ENCODE results near the gene KIF16B. TPM values are rescaled to one million over a fixed set of nuclear protein-coding genes. Genes with fewer than 3 reads are reported as not detected.

The KIF16B gene
- polyA plus RNA-seq, 6 donors from 2014 or later = 3.2 to 7.1 (median 5.1) TPM

GRCh38 chr20:16399801-16400200 is 173.4 kb downstream of the KIF16B start:
- H3K4me3 Mint-ChIP-seq = no peak overlapping the region
- no peaks in the 10 kb centered on the region for H3K27me3 Mint-ChIP-seq
- peaks cover 22 to 37% of the 10 kb centered on the region in 2 donors for H3K36me3 Mint-ChIP-seq
- peaks cover 11 to 15% (median 12%) of the 10 kb centered on the region in 3 donors for H3K4me1 Mint-ChIP-seq
- peaks cover 0 to 3% (median 0%) of the 10 kb centered on the region in 7 donors for H3K9me3 Mint-ChIP-seq
- H3K27ac Mint-ChIP-seq = no peak overlapping the region
- ATAC-seq (ENCODE audit: low read depth in 2 of 2) (no peak), DNase-seq (no peak)

- Mint-ChIP-seq H3K4me3 (no peak overlapping the region), H3K9me3 (peaks cover 0 to 3% (median 0%) of the 10 kb centered on the region in 7 donors), H3K27ac (no peak overlapping the region), H3K36me3 (peaks cover 8 to 32% of the 10 kb centered on the region in 2 donors), H3K27me3 (no peaks in the 10 kb centered on the region), H3K4me1 (peaks cover 18 to 21% (median 21%) of the 10 kb centered on the region in 3 donors)
- ATAC-seq (ENCODE audit: low read depth in 2 of 2) (no peak), DNase-seq (no peak)
These were observed 176.2 kb downstream of the KIF16B start for GRCh38 chr20:16397086-16397485.

- ATAC-seq (ENCODE audit: low read depth in 2 of 2) = no peak
- no peak overlapping the region for H3K4me3 Mint-ChIP-seq
- peak overlapping the region in 1 of 6 donors; percentile 62 for H3K27ac Mint-ChIP-seq
- no peak for DNase-seq
- H3K4me1 Mint-ChIP-seq = peaks cover 32 to 33% (median 32%) of the 10 kb centered on the region in 3 donors
- peaks cover 8 to 26% of the 10 kb centered on the region in 2 donors for H3K36me3 Mint-ChIP-seq
- H3K9me3 Mint-ChIP-seq = peaks cover 0 to 3% (median 0%) of the 10 kb centered on the region in 7 donors
- no peaks in the 10 kb centered on the region for H3K27me3 Mint-ChIP-seq
These were observed 177.9 kb downstream of the KIF16B start for GRCh38 chr20:16395366-16395765.

- H3K27ac Mint-ChIP-seq = peak overlapping the region in 4 of 6 donors; percentile 41 to 80 (median 69)
- H3K9me3 Mint-ChIP-seq = peaks cover 0 to 3% (median 0%) of the 10 kb centered on the region in 7 donors
- no peak for ATAC-seq (ENCODE audit: low read depth in 2 of 2)
- peak overlapping the region in 1 of 8 donors; percentile 1 for H3K4me3 Mint-ChIP-seq
- H3K27me3 Mint-ChIP-seq = no peaks in the 10 kb centered on the region
- H3K4me1 Mint-ChIP-seq = peaks cover 33 to 34% (median 34%) of the 10 kb centered on the region in 3 donors
- DNase-seq = no peak
- peaks cover 6 to 20% of the 10 kb centered on the region in 2 donors for H3K36me3 Mint-ChIP-seq
These were observed 178.5 kb downstream of the KIF16B start for GRCh38 chr20:16394784-16395183.

- Mint-ChIP-seq H3K9me3 (no peaks in the 10 kb centered on the region), H3K36me3 (peaks cover 3 to 14% of the 10 kb centered on the region in 2 donors), H3K27ac (peak overlapping the region in 3 of 6 donors; percentile 57 to 86 (median 73)), H3K4me3 (no peak overlapping the region), H3K27me3 (no peaks in the 10 kb centered on the region), H3K4me1 (peaks cover 34 to 37% (median 34%) of the 10 kb centered on the region in 3 donors)
- DNase-seq (no peak), ATAC-seq (ENCODE audit: low read depth in 2 of 2) (no peak)
These were observed 179.4 kb downstream of the KIF16B start for GRCh38 chr20:16393836-16394235.

- DNase-seq (no peak), ATAC-seq (ENCODE audit: low read depth in 2 of 2) (no peak)
- Mint-ChIP-seq H3K9me3 (no peaks in the 10 kb centered on the region), H3K27me3 (no peaks in the 10 kb centered on the region), H3K4me3 (no peak overlapping the region), H3K36me3 (peaks cover 0 to 8% of the 10 kb centered on the region in 2 donors), H3K4me1 (peaks cover 34 to 40% (median 38%) of the 10 kb centered on the region in 3 donors), H3K27ac (peak overlapping the region in 4 of 6 donors; percentile 57 to 86 (median 78))
These were observed 180.0 kb downstream of the KIF16B start for GRCh38 chr20:16393297-16393696.

- Mint-ChIP-seq H3K27ac (peak overlapping the region; percentile 66 to 97 (median 94)), H3K4me1 (peaks cover 30 to 40% (median 38%) of the 10 kb centered on the region in 3 donors), H3K9me3 (no peaks in the 10 kb centered on the region), H3K36me3 (no peaks in the 10 kb centered on the region), H3K27me3 (no peaks in the 10 kb centered on the region), H3K4me3 (peak overlapping the region; percentile 11 to 84 (median 74))
- peak; percentile 65 for DNase-seq
- peak; percentile 81 to 85 for ATAC-seq (ENCODE audit: low read depth in 2 of 2)
These were observed 180.9 kb downstream of the KIF16B start for GRCh38 chr20:16392346-16392745.

GRCh38 chr20:16390991-16391390 is 182.3 kb downstream of the KIF16B start:
- peak; percentile 44 for DNase-seq
- Mint-ChIP-seq H3K27ac (peak overlapping the region; percentile 3 to 97 (median 80)), H3K9me3 (no peaks in the 10 kb centered on the region)

GRCh38 chr20:16388731-16389130 is 184.5 kb downstream of the KIF16B start:
- Mint-ChIP-seq H3K36me3 (peaks cover 5 to 6% of the 10 kb centered on the region in 2 donors), H3K4me1 (peaks cover 30 to 44% (median 36%) of the 10 kb centered on the region in 3 donors), H3K27me3 (no peaks in the 10 kb centered on the region), H3K27ac (peak overlapping the region in 4 of 6 donors; percentile 2 to 84 (median 44)), H3K9me3 (no peaks in the 10 kb centered on the region), H3K4me3 (peak overlapping the region in 2 of 8 donors; percentile 34 to 36)
- ATAC-seq (ENCODE audit: low read depth in 2 of 2) (no peak), DNase-seq (no peak)

More at GRCh38 chr20:16390991-16391390, 182.3 kb downstream of the KIF16B start:
- peaks cover 30 to 40% (median 38%) of the 10 kb centered on the region in 3 donors for H3K4me1 Mint-ChIP-seq
- ATAC-seq (ENCODE audit: low read depth in 2 of 2) = peak; percentile 60 to 62
- no peaks in the 10 kb centered on the region for H3K27me3 Mint-ChIP-seq
- H3K36me3 Mint-ChIP-seq = no peaks in the 10 kb centered on the region
- H3K4me3 Mint-ChIP-seq = peak overlapping the region; percentile 6 to 84 (median 62)

- DNase-seq (peak; percentile 17), ATAC-seq (ENCODE audit: low read depth in 2 of 2) (peak; percentile 23 to 38)
- H3K4me1 Mint-ChIP-seq = peaks cover 22 to 38% (median 28%) of the 10 kb centered on the region in 3 donors
- no peaks in the 10 kb centered on the region for H3K9me3 Mint-ChIP-seq
- H3K36me3 Mint-ChIP-seq = peaks cover 5 to 6% of the 10 kb centered on the region in 2 donors
- H3K27ac Mint-ChIP-seq = no peak overlapping the region
- H3K4me3 Mint-ChIP-seq = no peak overlapping the region
- no peaks in the 10 kb centered on the region for H3K27me3 Mint-ChIP-seq
These were observed 185.6 kb downstream of the KIF16B start for GRCh38 chr20:16387666-16388065.

GRCh38 chr20:16385891-16386290 is 187.4 kb downstream of the KIF16B start:
- ATAC-seq (ENCODE audit: low read depth in 2 of 2) (no peak), DNase-seq (no peak)
- H3K27ac Mint-ChIP-seq = peak overlapping the region in 1 of 6 donors; percentile 68
- peaks cover 6 to 16% of the 10 kb centered on the region in 2 donors for H3K36me3 Mint-ChIP-seq
- peaks cover 5 to 20% (median 10%) of the 10 kb centered on the region in 3 donors for H3K4me1 Mint-ChIP-seq
- H3K27me3 Mint-ChIP-seq = no peaks in the 10 kb centered on the region
- H3K9me3 Mint-ChIP-seq = no peaks in the 10 kb centered on the region
- no peak overlapping the region for H3K4me3 Mint-ChIP-seq

- no peak for DNase-seq
- H3K4me1 Mint-ChIP-seq = peaks cover 1 to 16% (median 6%) of the 10 kb centered on the region in 3 donors
- peak in 1 of 2 donors; percentile 25 for ATAC-seq (ENCODE audit: low read depth in 2 of 2)
- no peaks in the 10 kb centered on the region for H3K9me3 Mint-ChIP-seq
- H3K27ac Mint-ChIP-seq = peak overlapping the region in 2 of 6 donors; percentile 68 to 78
- H3K36me3 Mint-ChIP-seq = peaks cover 6 to 20% of the 10 kb centered on the region in 2 donors
- no peaks in the 10 kb centered on the region for H3K27me3 Mint-ChIP-seq
- H3K4me3 Mint-ChIP-seq = no peak overlapping the region
These were observed 187.8 kb downstream of the KIF16B start for GRCh38 chr20:16385462-16385861.

- no peak overlapping the region for H3K4me3 Mint-ChIP-seq
- H3K36me3 Mint-ChIP-seq = peaks cover 34 to 43% of the 10 kb centered on the region in 2 donors
- ATAC-seq (ENCODE audit: low read depth in 2 of 2) = no peak
- H3K9me3 Mint-ChIP-seq = no peaks in the 10 kb centered on the region
- H3K4me1 Mint-ChIP-seq = peaks cover 0 to 6% (median 0%) of the 10 kb centered on the region in 3 donors
- DNase-seq = no peak
- H3K27me3 Mint-ChIP-seq = no peaks in the 10 kb centered on the region
- H3K27ac Mint-ChIP-seq = peak overlapping the region in 1 of 6 donors; percentile 47
These were observed 191.8 kb downstream of the KIF16B start for GRCh38 chr20:16381444-16381843.

GRCh38 chr20:16378712-16379370 is 194.4 kb downstream of the KIF16B start:
- Mint-ChIP-seq H3K9me3 (no peaks in the 10 kb centered on the region), H3K27ac (no peak overlapping the region), H3K4me3 (no peak overlapping the region), H3K36me3 (peaks cover 52 to 58% of the 10 kb centered on the region in 2 donors), H3K4me1 (no peaks in the 10 kb centered on the region), H3K27me3 (no peaks in the 10 kb centered on the region)
- no peak for DNase-seq
- no peak for ATAC-seq (ENCODE audit: low read depth in 2 of 2)
